Breast epithelium (tissue), 4 donors: ENCODE results near the gene CR1L. TPM values are rescaled to one million over a fixed set of nuclear protein-coding genes. Genes with fewer than 3 reads are reported as not detected.

Experiments
- DNase-seq, 2 donors: peaks; one replicate each; pipeline ENCODE4 v3.0.0-alpha.2; 2019; ENCODE audit warnings: low spot score in 2 of 2
- H3K27ac ChIP-seq, 2 donors: fragments of 200-600 bp; sonication (generic) in 1 of 2; one replicate each; pipeline ENCODE4 v1.5.1; 2016 to 2019; ENCODE audit warnings: mild to moderate bottlenecking in 1 of 2
- H3K27me3 ChIP-seq, 2 donors: fragments of 200-600 bp; sonication (generic) in 1 of 2; one replicate each; pipeline versions ENCODE4 v1.5.1 to v1.6.0; 2017 to 2019; ENCODE audit warnings: control low read depth in 1 of 2, mild to moderate bottlenecking in 1 of 2
- H3K36me3 ChIP-seq: fragments of 200-600 bp; one replicate; pipeline ENCODE4 v1.5.1; 2019
- H3K4me1 ChIP-seq, 2 donors: fragments of 200-600 bp; sonication (generic); one replicate each; pipeline ENCODE4 v1.5.1; 2016 to 2019; ENCODE audit warnings: control low read depth in 1 of 2
- H3K4me3 ChIP-seq, 3 donors: fragments of 200-600 bp; sonication (generic); 1 replicate in 2 of 3; 2 replicates in 1 of 3; pipeline ENCODE4 v1.5.1; 2016 to 2019; ENCODE audit warnings: mild to moderate bottlenecking in 3 of 3, moderate library complexity in 2 of 3
- H3K9me3 ChIP-seq, 2 donors: fragments of 200-600 bp; sonication (generic) in 1 of 2; one replicate each; pipeline ENCODE4 v1.5.1; 2016 to 2019; ENCODE audit warnings: control low read depth in 1 of 2
- POLR2A ChIP-seq: fragments of 450-650 bp; IDR thresholded peaks from one replicate; pipeline ENCODE4 v1.6.1; 2016; ENCODE audit warnings: antibody characterized with exemption, mild to moderate bottlenecking, moderate library complexity
- POLR2AphosphoS5 ChIP-seq, 3 donors: sonication (generic); formaldehyde crosslinking; IDR thresholded peaks; one replicate each; pipeline ENCODE4 v1.6.1; 2017; ENCODE audit warnings: antibody characterized with exemption in 3 of 3
- intact Hi-C: fragments of 100-400 bp; cut with DNase I; formaldehyde crosslinking; loops from one replicate; pipeline ENCODE4 v1.15.1; 2023; ENCODE audit warnings: low total_unique reads
- total RNA-seq, 3 donors: library from RNA; depleted of rRNA; stranded (reverse); fragments of >200 nt; gene quantifications; one replicate each; pipeline ENCODE4 v1.1.0, GENCODE V29; 2016
- TF ChIP-seq, protein P1 (sequence below), 3 donors: fragments of 450-650 bp; IDR thresholded peaks; one replicate each; pipeline ENCODE4 v1.5.1; 2016 to 2017; ENCODE audit warnings: antibody characterized with exemption in 3 of 3, mild to moderate bottlenecking in 3 of 3, moderate library complexity in 3 of 3

Gene CR1L
- total RNA-seq, 3 donors from 2014 or later, result not detected

DNA sequence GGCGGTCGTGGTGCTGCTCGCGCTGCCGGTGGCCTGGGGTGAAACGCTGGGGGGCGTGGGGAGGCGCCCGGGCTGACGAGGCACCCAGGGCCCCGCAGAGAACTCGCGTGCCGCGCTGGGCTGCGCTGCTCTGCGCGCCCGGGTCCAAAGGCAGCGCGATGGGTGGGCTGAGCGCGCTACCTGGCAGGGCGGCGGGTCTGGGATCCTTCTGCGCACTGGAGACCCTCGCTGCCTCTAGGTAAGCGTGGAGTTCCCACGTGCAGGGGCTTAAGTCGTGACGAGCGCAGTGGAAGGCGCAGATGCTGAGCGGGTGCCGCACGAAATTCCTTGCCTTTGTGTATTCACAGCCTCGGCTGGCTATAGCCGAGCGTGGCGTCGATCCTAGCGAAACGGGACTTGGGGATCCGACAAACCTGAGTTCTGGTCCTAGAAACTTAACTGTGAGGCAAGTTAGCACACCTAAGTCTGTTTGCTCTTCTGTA, 24.6 kb downstream of the CR1L start:
- Histone ChIP-seq H3K4me1 (no peaks in the 10 kb centered on the region), H3K27ac (no peak overlapping the region), H3K36me3 (no peaks in the 10 kb centered on the region), H3K9me3 (no peaks in the 10 kb centered on the region), H3K4me3 (peak overlapping the region in 2 of 3 donors; percentile 23 to 51), H3K27me3 (peaks cover 0 to 49% of the 10 kb centered on the region in 2 donors)
- DNase-seq, result no peak
- TF ChIP-seq POLR2AphosphoS5 (IDR thresholded peaks at IDR 0.05), result no peak
- TF ChIP-seq, protein P1, sequence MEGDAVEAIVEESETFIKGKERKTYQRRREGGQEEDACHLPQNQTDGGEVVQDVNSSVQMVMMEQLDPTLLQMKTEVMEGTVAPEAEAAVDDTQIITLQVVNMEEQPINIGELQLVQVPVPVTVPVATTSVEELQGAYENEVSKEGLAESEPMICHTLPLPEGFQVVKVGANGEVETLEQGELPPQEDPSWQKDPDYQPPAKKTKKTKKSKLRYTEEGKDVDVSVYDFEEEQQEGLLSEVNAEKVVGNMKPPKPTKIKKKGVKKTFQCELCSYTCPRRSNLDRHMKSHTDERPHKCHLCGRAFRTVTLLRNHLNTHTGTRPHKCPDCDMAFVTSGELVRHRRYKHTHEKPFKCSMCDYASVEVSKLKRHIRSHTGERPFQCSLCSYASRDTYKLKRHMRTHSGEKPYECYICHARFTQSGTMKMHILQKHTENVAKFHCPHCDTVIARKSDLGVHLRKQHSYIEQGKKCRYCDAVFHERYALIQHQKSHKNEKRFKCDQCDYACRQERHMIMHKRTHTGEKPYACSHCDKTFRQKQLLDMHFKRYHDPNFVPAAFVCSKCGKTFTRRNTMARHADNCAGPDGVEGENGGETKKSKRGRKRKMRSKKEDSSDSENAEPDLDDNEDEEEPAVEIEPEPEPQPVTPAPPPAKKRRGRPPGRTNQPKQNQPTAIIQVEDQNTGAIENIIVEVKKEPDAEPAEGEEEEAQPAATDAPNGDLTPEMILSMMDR (IDR thresholded peaks at IDR 0.05), result no peak
- intact Hi-C loops, result no loop called here

DNA sequence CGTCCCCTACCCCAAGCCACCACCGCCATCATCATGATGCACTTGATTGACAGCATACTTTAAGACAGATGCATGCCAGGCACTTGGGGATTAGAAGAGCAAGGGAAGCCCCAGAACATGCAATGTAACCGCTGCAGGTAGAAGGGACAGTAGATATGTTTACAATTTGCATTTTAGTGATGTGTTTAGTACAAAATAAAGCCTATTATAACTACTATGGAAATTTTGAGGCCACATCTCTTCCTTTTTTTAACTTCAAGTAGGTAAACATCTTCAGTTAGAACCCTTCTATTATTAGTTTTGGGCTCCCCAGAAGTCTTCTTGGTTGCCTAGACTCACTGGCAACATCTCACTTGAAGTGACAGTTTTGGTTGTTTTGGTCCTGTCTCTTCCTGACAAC, 25.3 kb downstream of the CR1L start:
- H3K27me3 ChIP-seq, result peaks cover 0 to 49% of the 10 kb centered on the region in 2 donors
- TF ChIP-seq, protein P1 (IDR thresholded peaks at IDR 0.05), result no peak
- TF ChIP-seq POLR2AphosphoS5 (IDR thresholded peaks at IDR 0.05), result no peak
- no peak for TF ChIP-seq POLR2A

DNA sequence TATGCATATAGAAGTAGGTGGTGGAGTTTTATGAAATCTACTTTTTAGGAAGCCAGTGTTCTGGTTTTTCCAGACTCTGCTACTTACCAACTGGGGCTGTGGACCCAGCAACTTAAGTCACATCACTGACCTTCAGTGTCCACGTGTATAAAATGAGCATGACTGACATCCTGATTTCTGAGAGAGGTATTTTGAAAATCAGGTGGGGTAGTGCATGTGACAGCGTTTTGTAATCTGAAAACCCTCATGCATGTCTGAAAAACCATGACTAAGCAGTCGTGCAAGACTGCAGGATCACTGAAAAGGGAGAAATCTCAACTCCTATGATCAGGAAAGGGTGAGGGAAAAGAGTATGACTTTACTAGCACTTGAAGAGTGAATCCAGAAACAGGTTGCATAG, 26.1 kb downstream of the CR1L start:
- Histone ChIP-seq H3K27ac (no peak overlapping the region), H3K4me3 (no peak overlapping the region), H3K4me1 (no peaks in the 10 kb centered on the region), H3K36me3 (no peaks in the 10 kb centered on the region), H3K27me3 (peaks cover 0 to 46% of the 10 kb centered on the region in 2 donors), H3K9me3 (no peaks in the 10 kb centered on the region)
- intact Hi-C loops, result no loop called here
- no peak for DNase-seq
- TF ChIP-seq POLR2AphosphoS5 (IDR thresholded peaks at IDR 0.05), result no peak
- TF ChIP-seq, protein P1 (IDR thresholded peaks at IDR 0.05), result no peak
- TF ChIP-seq POLR2A, result no peak

More for the DNA sequence above, 25.3 kb downstream of the CR1L start:
- H3K36me3 ChIP-seq, result no peaks in the 10 kb centered on the region
- intact Hi-C loops, result no loop called here
- no peak for DNase-seq
- H3K4me1 ChIP-seq, result no peaks in the 10 kb centered on the region
- H3K27ac ChIP-seq, result no peak overlapping the region
- no peaks in the 10 kb centered on the region for H3K9me3 ChIP-seq
- H3K4me3 ChIP-seq, result no peak overlapping the region

DNA sequence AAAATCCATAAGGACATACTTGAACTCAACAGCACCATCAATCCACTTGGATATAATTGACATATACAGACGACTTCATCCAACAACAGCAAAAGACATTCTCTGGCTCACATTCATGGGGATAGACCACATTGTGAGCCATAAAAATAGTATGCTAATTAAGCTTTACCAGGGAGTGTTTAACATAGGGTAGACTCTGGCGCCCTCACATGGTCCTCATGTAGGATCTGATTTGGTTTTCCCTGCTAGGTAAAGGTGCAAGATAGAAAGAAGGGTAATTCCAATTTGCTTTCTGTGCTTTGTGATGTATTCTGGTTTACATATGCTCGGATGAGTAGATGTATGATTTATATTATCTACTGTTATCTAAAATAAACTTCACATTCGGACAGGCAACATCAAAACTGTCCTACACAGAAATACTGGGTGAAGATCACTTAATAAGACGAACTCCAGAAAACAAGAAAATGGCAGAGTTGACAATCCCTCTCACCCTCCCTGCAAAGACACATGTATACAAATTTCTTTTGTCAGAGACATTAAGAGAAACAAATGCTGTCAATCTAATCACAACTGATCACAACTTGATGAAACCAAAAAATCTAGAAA, 27.7 kb downstream of the CR1L start:
- no peak overlapping the region for H3K4me3 ChIP-seq
- TF ChIP-seq POLR2AphosphoS5 (IDR thresholded peaks at IDR 0.05) (no peak), POLR2A (no peak)
- TF ChIP-seq, protein P1 (IDR thresholded peaks at IDR 0.05), result no peak
- no peak for DNase-seq
- intact Hi-C loops, result no loop called here
- H3K27me3 ChIP-seq, result peaks cover 0 to 42% of the 10 kb centered on the region in 2 donors
- H3K4me1 ChIP-seq, result no peaks in the 10 kb centered on the region
- H3K27ac ChIP-seq, result no peak overlapping the region
- no peaks in the 10 kb centered on the region for H3K9me3 ChIP-seq
- no peaks in the 10 kb centered on the region for H3K36me3 ChIP-seq

DNA sequence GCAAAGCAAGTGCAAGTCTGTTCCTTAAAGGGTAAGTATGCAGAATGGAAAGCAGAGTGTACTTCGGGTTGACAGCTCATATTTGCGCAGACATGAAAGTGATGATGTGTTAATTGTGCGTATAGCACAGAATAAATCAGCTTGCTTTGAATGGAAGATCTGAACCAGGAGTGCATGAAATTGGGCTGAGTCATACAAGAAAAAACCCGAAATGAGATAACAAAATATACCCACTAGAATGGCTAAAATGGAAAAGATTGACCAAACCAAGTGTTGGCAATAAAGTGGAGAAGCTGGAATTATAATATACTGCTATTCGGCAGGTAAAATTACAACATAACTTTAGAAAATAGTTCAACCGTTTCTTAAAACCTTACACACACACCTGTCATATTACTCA, 28.5 kb downstream of the CR1L start:
- intact Hi-C loops, result no loop called here
- Histone ChIP-seq H3K27me3 (peaks cover 0 to 38% of the 10 kb centered on the region in 2 donors), H3K4me1 (no peaks in the 10 kb centered on the region), H3K36me3 (no peaks in the 10 kb centered on the region), H3K9me3 (no peaks in the 10 kb centered on the region), H3K4me3 (no peak overlapping the region), H3K27ac (no peak overlapping the region)
- no peak for TF ChIP-seq POLR2AphosphoS5 (IDR thresholded peaks at IDR 0.05)
- TF ChIP-seq, protein P1 (IDR thresholded peaks at IDR 0.05), result no peak
- no peak for TF ChIP-seq POLR2A
- no peak for DNase-seq
